Cerebellar nuclear complex (tissue), 1 donor: Measurements from ENCODE around the gene SPG11.
"Not testable (repeated sequence)": the region's sequence is repeated elsewhere in the genome, so short reads cannot be mapped to it uniquely, and the experiment has no call there.

Source experiments
- DNase-seq, 2 experiments: peaks; one replicate each; lab custom pipeline; 2025; lab: John Stamatoyannopoulos, UW

The SPG11 gene

GRCh38 chr15:44682211-44682610 is 18.7 kb upstream of the SPG11 start:
- DNase-seq: no peak

- no peak for DNase-seq
These were observed 13.2 kb upstream of the SPG11 start for GRCh38 chr15:44676676-44677075.

- no peak for DNase-seq
These were observed 12.4 kb upstream of the SPG11 start for GRCh38 chr15:44675911-44676310.

- DNase-seq: no peak
These were observed 10.2 kb upstream of the SPG11 start for GRCh38 chr15:44673639-44674038.

- no peak for DNase-seq
These were observed 6.9 kb upstream of the SPG11 start for GRCh38 chr15:44670087-44670950.

- DNase-seq: no peak
These were observed 5.5 kb upstream of the SPG11 start for GRCh38 chr15:44668921-44669320.

- no peak for DNase-seq
These were observed 3.5 kb upstream of the SPG11 start for GRCh38 chr15:44667039-44667360.

GRCh38 chr15:44666210-44667038 is 3.0 kb upstream of the SPG11 start:
- no peak for DNase-seq

GRCh38 chr15:44662478-44663409 is 718 bp downstream of the SPG11 start:
- no peak for DNase-seq

- DNase-seq: no peak
These were observed 1.9 kb downstream of the SPG11 start for GRCh38 chr15:44661576-44661975.

GRCh38 chr15:44659056-44659455 is 4.4 kb downstream of the SPG11 start:
- no peak for DNase-seq

- DNase-seq: no peak
These were observed 6.1 kb downstream of the SPG11 start for GRCh38 chr15:44657378-44657777.

GRCh38 chr15:44656913-44657312 is 6.5 kb downstream of the SPG11 start:
- DNase-seq: no peak

- DNase-seq: no peak
These were observed 7.2 kb downstream of the SPG11 start for GRCh38 chr15:44656298-44656697.

GRCh38 chr15:44654858-44655257 is 8.6 kb downstream of the SPG11 start:
- DNase-seq: no peak

GRCh38 chr15:44647637-44648036 is 15.8 kb downstream of the SPG11 start:
- DNase-seq: no peak

GRCh38 chr15:44647036-44647435 is 16.4 kb downstream of the SPG11 start:
- no peak for DNase-seq

GRCh38 chr15:44646460-44646859 is 17.0 kb downstream of the SPG11 start:
- no peak for DNase-seq

- DNase-seq: no peak
These were observed 21.8 kb downstream of the SPG11 start for GRCh38 chr15:44641651-44642050.

GRCh38 chr15:44636976-44637375 is 26.5 kb downstream of the SPG11 start:
- no peak for DNase-seq

GRCh38 chr15:44633603-44634002 is 29.9 kb downstream of the SPG11 start:
- DNase-seq: no peak

- DNase-seq: not testable (repeated sequence)
These were observed 38.2 kb downstream of the SPG11 start for GRCh38 chr15:44625286-44625685.
